ENCODE data around the gene SLC22A31. TPM values are rescaled to one million over a fixed set of nuclear protein-coding genes. Genes with fewer than 3 reads are reported as not detected.
"Not testable (repeated sequence)": the region's sequence is repeated elsewhere in the genome, so short reads cannot be mapped to it uniquely, and the experiment has no call there.

SLC22A31 gene
- total RNA-seq, 4 donors from 2014 or later, result not detected

GRCh38 chr16:89197033-89197632, 3.2 kb downstream of the SLC22A31 start:
- TF ChIP-seq, protein P1, sequence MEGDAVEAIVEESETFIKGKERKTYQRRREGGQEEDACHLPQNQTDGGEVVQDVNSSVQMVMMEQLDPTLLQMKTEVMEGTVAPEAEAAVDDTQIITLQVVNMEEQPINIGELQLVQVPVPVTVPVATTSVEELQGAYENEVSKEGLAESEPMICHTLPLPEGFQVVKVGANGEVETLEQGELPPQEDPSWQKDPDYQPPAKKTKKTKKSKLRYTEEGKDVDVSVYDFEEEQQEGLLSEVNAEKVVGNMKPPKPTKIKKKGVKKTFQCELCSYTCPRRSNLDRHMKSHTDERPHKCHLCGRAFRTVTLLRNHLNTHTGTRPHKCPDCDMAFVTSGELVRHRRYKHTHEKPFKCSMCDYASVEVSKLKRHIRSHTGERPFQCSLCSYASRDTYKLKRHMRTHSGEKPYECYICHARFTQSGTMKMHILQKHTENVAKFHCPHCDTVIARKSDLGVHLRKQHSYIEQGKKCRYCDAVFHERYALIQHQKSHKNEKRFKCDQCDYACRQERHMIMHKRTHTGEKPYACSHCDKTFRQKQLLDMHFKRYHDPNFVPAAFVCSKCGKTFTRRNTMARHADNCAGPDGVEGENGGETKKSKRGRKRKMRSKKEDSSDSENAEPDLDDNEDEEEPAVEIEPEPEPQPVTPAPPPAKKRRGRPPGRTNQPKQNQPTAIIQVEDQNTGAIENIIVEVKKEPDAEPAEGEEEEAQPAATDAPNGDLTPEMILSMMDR (IDR thresholded peaks at IDR 0.05), result no peak
- DNase-seq (ENCODE audit: low spot score), result no peak
- no peak for ATAC-seq (ENCODE audit: low FRiP score)

DNA sequence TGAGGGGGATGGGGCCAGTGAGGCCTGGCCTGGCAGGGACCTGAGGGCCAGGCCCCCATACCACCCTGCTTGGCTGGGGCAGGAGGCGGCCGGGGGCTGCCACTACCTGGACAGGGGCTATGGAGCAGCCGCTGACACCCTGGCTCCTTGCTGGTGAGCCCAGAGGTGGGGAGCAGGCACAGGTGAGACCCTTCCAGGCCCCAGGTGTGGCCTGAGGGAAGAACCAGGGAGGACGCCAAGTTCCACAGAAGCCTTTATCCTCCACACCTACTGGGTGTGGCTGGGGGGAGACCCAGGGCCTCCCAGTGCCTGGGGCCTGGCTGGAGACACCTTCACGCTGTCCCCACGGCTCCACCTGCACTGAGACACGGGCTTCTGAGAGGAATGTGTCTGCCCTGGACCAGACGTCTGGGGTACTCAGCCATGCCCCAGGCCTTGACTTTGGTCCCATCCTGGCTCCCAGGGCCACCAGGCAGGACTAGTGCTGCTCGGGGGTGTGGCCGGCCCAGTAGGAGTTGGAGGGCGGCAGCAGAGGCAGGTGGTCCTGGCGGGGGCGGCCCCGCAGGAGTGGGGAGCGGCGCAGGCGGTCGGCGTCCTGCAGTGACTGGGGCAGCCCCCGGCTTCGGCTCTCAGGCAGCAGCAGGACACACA, 4.7 kb downstream of the SLC22A31 start:
- TF ChIP-seq, protein P1 (IDR thresholded peaks at IDR 0.05), result no peak
- ATAC-seq (ENCODE audit: low FRiP score) (no peak), DNase-seq (ENCODE audit: low spot score) (no peak)

- no peak for ATAC-seq (ENCODE audit: low FRiP score)
- TF ChIP-seq, protein P1 (IDR thresholded peaks at IDR 0.05), result no peak
- DNase-seq (ENCODE audit: low spot score), result no peak
Measured at GRCh38 chr16:89194340-89195311, 5.7 kb downstream of the SLC22A31 start.

- DNase-seq (ENCODE audit: low spot score) (no peak), ATAC-seq (ENCODE audit: low FRiP score) (no peak)
- TF ChIP-seq, protein P1 (IDR thresholded peaks at IDR 0.05), result no peak
Measured at GRCh38 chr16:89193576-89194293, 6.6 kb downstream of the SLC22A31 start.

DNA sequence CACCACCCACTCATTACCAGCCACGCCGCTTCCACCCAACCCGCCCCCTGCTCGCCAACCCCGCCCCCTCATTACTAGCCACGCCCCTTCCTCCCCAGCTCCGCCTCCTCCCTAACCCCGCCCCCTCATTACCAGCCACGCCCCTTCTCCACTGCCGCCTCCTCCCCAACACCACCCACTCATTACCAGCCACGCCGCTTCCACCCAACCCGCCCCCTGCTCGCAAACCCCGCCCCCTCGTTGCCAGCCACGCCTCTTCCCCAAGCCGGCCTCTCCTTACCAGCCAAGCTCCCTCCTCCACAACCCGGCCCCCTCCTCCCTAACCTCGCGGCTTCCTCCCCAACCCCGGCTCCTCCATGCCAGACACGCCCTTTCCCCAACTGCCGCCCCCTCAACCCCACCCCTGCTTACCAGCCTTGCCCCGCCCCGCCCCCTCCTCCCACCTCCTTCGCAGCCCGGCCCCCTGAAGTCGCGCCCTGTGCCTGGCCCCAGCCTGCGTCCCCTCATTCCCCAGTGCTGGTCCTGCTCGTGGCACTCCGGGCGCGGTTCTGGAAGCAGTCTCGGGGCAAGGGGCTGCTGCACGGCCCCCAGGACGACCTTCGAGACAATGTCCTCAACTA, 7.3 kb downstream of the SLC22A31 start:
- DNase-seq (ENCODE audit: low spot score) (no peak), ATAC-seq (ENCODE audit: low FRiP score) (no peak)
- TF ChIP-seq, protein P1 (IDR thresholded peaks at IDR 0.05), result no peak

GRCh38 chr16:89192186-89192955, 8.0 kb downstream of the SLC22A31 start:
- DNase-seq (ENCODE audit: low spot score); ATAC-seq (ENCODE audit: low FRiP score): not testable (repeated sequence)
